GM06990 (cell line): ENCODE results near the gene ZMYND10.

ENCODE experiments used
- DNase-seq: peaks from one replicate; pipeline ENCODE4 v3.0.0-alpha.2; 2011; ENCODE audit not compliant: insufficient read length; ENCODE audit errors: extremely low read depth
- H3K27me3 ChIP-seq: replicated peaks from 2 replicates; pipeline ENCODE4 v1.6.0; 2011; ENCODE audit warnings: low read length; ENCODE audit not compliant: control insufficient read depth, insufficient read depth
- H3K36me3 ChIP-seq: 2 replicates; pipeline ENCODE4 v1.5.1; 2011; ENCODE audit warnings: low read length; ENCODE audit not compliant: control insufficient read depth, insufficient read depth
- H3K4me3 ChIP-seq: replicated peaks from 2 replicates; pipeline ENCODE4 v1.5.1; 2011; ENCODE audit warnings: low read depth, mild to moderate bottlenecking, control low read depth, low read length
- CTCF ChIP-seq: IDR thresholded peaks from 2 replicates; pipeline ENCODE4 v1.5.1; 2011; ENCODE audit warnings: low read length, control low read depth, mild to moderate bottlenecking, inconsistent platforms; ENCODE audit not compliant: insufficient read depth, poor library complexity, severe bottlenecking

ZMYND10 gene

GRCh38 chr3:50345586-50346234 lies at the start of gene ZMYND10:
ZMYND10 (minus strand) TSS chr3:50345732; CDS start chr3:50345579, 153 bp downstream.
- peaks cover 11% of the 10 kb centered on the region for H3K36me3 ChIP-seq
- peak; percentile 79 for DNase-seq
- peak within 1 kb of the TSS; percentile 46 for H3K4me3 ChIP-seq
- no peaks in the 10 kb centered on the region for H3K27me3 ChIP-seq
- TF ChIP-seq CTCF, result no peak

- TF ChIP-seq CTCF, result no peak
- Histone ChIP-seq H3K4me3 (no peak overlapping the region), H3K36me3 (no peaks in the 10 kb centered on the region), H3K27me3 (peaks cover 5% of the 10 kb centered on the region)
- DNase-seq, result no peak
Observed at GRCh38 chr3:50393061-50393460, 47.5 kb upstream of the ZMYND10 start.

- Histone ChIP-seq H3K27me3 (peaks cover 7% of the 10 kb centered on the region), H3K36me3 (no peaks in the 10 kb centered on the region), H3K4me3 (no peak overlapping the region)
- no peak for DNase-seq
- no peak for TF ChIP-seq CTCF
Observed at GRCh38 chr3:50392101-50392715, 46.7 kb upstream of the ZMYND10 start.

- DNase-seq, result no peak
- no peaks in the 10 kb centered on the region for H3K36me3 ChIP-seq
- peaks cover 7% of the 10 kb centered on the region for H3K27me3 ChIP-seq
- TF ChIP-seq CTCF, result no peak
- H3K4me3 ChIP-seq, result no peak overlapping the region
Observed at GRCh38 chr3:50390508-50391224, 45.1 kb upstream of the ZMYND10 start.

GRCh38 chr3:50389414-50389767 lies 43.9 kb upstream of the ZMYND10 start:
- no peak for DNase-seq

More at GRCh38 chr3:50389414-50389767, 43.9 kb upstream of the ZMYND10 start:
- TF ChIP-seq CTCF, result no peak
- Histone ChIP-seq H3K27me3 (peaks cover 7% of the 10 kb centered on the region), H3K36me3 (no peaks in the 10 kb centered on the region), H3K4me3 (no peak overlapping the region)
